Mucosa of rectum (tissue), 2 donors: ENCODE results near the gene ZNF530.

ENCODE experiments used
- H3K27ac ChIP-seq, 2 donors: one replicate each; pipeline ENCODE4 v1.7.0; 2013; ENCODE audit warnings: inconsistent platforms in 2 of 2, low read depth in 2 of 2, low read length in 2 of 2
- H3K27me3 ChIP-seq, 2 donors: one replicate each; pipeline ENCODE4 v1.7.0; 2013; ENCODE audit warnings: low read length in 2 of 2; ENCODE audit not compliant: control insufficient read depth in 2 of 2, insufficient read depth in 2 of 2
- H3K36me3 ChIP-seq, 2 donors: one replicate each; pipeline ENCODE4 v1.7.0; 2013; ENCODE audit warnings: low read length in 2 of 2; ENCODE audit not compliant: control insufficient read depth in 2 of 2, insufficient read depth in 2 of 2
- H3K4me1 ChIP-seq, 2 donors: one replicate each; pipeline ENCODE4 v1.7.0; 2013; ENCODE audit warnings: low read length in 2 of 2, mild to moderate bottlenecking in 1 of 2; ENCODE audit not compliant: control insufficient read depth in 2 of 2, insufficient read depth in 2 of 2
- H3K4me3 ChIP-seq, 2 donors: one replicate each; pipeline ENCODE4 v1.7.0; 2013; ENCODE audit warnings: low read length in 2 of 2
- H3K9ac ChIP-seq, 2 donors: one replicate each; pipeline ENCODE4 v1.7.0; 2013; ENCODE audit warnings: low read length in 2 of 2, low read depth in 1 of 2, mild to moderate bottlenecking in 1 of 2
- H3K9me3 ChIP-seq, 2 donors: one replicate each; pipeline ENCODE4 v1.7.0; 2013; ENCODE audit warnings: low read length in 2 of 2; ENCODE audit not compliant: control insufficient read depth in 2 of 2
- donor health status: healthy.
- donor health status: Normal muscosa, but diverticular disease.

The ZNF530 gene

DNA sequence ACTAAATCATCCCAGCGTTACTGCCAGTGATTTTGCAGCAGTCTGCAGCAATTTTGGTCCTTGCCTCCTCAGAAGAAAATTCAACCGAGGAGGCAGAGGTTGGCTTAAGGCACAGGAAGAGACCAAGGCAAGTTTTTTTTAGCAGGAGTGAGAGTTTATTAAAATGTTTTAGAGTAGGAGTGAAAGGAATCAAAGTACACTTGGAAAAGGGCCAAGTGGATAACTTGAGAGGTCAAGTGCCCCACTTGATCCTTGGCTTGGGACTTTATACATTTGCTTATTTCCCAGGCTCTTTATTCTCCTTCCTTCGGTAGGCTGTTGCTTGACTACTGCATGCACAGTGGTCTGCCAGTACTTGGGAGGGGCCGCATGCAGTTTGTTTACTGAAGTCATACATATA, 11.4 kb downstream of the ZNF530 start:
- Histone ChIP-seq H3K27me3 (no peaks in the 10 kb centered on the region), H3K4me3 (no peak overlapping the region), H3K36me3 (peaks cover 12 to 23% of the 10 kb centered on the region in 2 donors), H3K4me1 (peaks cover 4 to 7% of the 10 kb centered on the region in 2 donors), H3K9ac (no peak overlapping the region), H3K9me3 (peaks cover 27 to 30% of the 10 kb centered on the region in 2 donors), H3K27ac (no peak overlapping the region)

DNA sequence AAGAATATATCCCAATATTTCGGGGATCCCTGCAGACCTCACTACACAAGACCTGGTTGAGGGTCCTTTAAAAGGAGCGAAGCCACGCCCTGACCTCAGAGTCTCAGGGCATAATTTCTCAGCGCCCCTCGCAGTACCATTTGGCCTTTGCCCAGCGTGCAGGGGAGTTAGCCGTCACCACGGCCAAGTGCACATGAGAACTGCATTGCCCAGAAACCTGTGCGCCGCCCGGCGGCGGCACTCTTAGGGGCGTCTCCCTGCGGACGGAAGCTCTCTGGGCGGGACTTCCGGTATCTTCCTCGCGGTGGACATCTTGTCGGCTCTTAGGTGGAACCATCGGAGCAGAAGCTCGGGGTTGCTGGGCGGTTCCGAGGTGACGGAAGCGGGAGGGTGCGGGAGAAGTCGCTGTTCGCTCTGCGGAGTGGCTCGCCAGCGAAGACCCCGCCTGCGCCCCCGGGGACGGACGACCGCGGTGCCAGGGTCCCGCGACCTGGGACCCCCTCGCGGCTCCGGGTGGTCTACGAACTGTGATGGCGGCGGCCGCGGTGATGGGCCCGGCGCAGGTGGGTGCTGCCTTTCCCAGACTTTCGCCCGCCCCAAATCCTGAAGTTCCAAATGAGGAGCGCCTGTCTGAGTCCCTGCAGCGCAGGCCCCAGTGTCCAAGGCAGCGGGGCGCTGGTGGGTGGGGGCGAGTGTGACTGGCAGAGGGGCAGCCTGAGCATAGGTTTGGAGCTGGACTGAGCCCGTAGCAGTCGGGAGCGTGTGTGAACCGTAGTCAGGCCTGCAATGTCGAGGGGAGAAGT, 14.5 kb downstream of the ZNF530 start, which contains the start of gene ZNF134:
Gene ZNF134 (plus strand): TSS at position 302 of the 803 bp plus-strand sequence. CDS start 5,227 bp downstream, outside the sequence.
- Histone ChIP-seq H3K27me3 (no peaks in the 10 kb centered on the region), H3K4me3 (peak within 1 kb of the TSS; percentile 83 to 89), H3K9me3 (peaks cover 42 to 47% of the 10 kb centered on the region in 2 donors), H3K36me3 (peaks cover 34 to 38% of the 10 kb centered on the region in 2 donors), H3K4me1 (peaks cover 4 to 7% of the 10 kb centered on the region in 2 donors), H3K9ac (peak within 1 kb of the TSS; percentile 64 to 76), H3K27ac (peak within 1 kb of the TSS in 1 of 2 donors; percentile 40)

DNA sequence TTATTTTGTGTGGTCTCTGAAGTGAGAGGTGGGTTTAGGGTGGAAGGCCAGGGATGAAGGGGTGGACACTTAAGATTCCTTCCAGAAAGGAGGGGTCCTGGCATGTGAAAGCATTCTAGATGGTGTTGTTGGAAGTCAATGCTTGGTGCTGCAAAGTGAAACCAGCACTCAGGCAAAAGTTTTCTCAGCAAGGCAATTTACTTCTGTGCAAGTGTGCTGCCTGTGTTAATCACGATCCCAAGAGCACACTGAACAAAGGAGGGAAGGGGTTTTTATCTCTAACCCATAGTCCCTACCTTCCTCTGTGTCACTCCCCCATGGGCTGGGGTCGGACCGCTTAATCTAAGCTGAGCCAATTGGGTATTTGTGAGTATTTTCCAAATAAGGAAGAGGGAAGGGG, 15.7 kb downstream of the ZNF530 start:
- Histone ChIP-seq H3K27me3 (no peaks in the 10 kb centered on the region), H3K27ac (no peak overlapping the region), H3K36me3 (peaks cover 46 to 50% of the 10 kb centered on the region in 2 donors), H3K4me1 (peaks cover 4 to 7% of the 10 kb centered on the region in 2 donors), H3K4me3 (peak overlapping the region; percentile 83 to 89), H3K9ac (no peak overlapping the region), H3K9me3 (peaks cover 54 to 59% of the 10 kb centered on the region in 2 donors)

DNA sequence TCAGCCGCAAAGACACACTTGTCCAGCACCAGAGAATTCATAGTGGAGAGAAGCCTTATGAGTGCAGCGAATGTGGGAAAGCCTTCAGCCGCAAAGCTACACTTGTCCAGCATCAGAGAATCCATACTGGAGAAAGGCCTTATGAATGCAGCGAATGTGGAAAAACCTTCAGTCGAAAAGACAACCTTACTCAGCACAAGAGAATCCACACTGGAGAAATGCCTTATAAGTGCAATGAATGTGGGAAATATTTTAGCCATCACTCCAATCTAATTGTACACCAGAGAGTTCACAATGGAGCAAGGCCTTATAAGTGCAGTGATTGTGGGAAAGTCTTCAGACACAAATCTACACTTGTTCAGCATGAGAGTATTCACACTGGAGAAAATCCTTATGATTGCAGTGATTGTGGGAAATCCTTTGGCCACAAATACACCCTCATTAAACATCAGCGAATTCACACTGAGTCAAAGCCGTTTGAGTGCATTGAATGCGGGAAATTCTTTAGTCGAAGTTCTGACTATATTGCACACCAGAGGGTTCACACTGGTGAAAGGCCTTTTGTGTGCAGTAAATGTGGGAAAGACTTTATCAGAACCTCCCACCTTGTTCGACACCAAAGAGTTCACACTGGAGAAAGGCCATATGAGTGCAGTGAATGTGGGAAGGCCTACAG, 21.1 kb downstream of the ZNF530 start:
- Histone ChIP-seq H3K9me3 (peaks cover 82 to 88% of the 10 kb centered on the region in 2 donors), H3K4me3 (peak overlapping the region in 1 of 2 donors; percentile 14), H3K4me1 (no peaks in the 10 kb centered on the region), H3K36me3 (peaks cover 59 to 77% of the 10 kb centered on the region in 2 donors), H3K9ac (no peak overlapping the region), H3K27ac (no peak overlapping the region), H3K27me3 (no peaks in the 10 kb centered on the region)

DNA sequence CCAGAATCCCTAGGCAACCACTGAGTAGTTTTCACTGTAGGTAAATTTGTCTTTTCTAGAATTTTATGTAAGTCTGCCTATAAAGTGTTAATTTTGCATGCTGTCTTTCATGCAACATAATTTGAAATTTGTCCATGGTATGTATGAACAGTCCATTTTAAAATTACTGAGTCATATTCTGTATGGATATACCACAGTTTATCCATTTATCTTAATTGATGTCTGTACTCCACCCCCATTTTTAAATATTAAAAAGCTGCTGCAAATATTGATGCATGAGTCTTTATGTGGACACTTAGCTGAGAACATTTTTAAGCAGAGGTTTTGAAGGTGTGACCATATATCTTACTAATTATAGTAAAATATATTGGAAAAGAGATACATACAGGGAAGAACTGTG, 23.4 kb downstream of the ZNF530 start:
- Histone ChIP-seq H3K9ac (no peak overlapping the region), H3K36me3 (peaks cover 41 to 55% of the 10 kb centered on the region in 2 donors), H3K9me3 (peaks cover 59 to 67% of the 10 kb centered on the region in 2 donors), H3K4me3 (no peak overlapping the region), H3K27ac (no peak overlapping the region), H3K4me1 (no peaks in the 10 kb centered on the region), H3K27me3 (no peaks in the 10 kb centered on the region)

DNA sequence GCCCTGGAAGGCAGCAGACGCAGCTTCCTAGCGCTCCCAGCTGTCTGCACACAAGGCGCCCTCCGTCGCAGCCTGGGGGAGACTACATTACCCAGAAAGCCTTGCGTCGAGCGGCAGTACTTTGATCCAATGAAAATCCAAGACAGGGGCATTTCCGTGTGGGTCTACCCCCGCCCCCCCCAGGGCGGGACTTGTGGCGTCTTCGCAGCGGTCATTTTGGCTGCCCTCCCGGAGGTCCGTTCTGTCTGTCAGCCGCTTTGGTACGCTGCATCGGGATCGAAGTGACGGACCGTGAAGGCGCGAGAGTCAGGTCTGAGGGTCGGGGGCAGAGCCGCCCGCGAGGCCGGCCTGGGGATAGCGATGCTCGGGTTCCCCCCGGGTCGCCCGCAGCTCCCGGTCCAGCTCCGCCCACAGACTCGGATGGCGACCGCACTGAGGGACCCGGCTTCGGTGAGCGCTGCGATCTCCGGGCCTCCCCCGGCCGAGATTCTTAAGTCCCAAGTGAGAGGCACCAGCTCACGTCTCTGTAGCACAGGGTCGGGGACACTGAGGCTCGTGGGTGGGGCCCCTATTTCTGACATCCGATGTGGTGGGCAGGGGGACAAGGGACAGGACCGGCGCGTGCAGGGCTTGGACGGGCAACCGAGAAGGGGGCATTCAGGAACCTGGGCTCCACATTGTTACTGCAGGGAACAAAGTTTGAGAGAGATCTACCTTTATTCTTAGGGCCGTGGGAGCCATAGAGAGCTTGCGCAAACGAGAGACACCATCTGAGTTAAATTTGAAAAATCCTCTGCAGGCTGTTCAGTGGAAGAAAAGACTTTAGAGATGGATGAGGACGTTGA, 33.5 kb downstream of the ZNF530 start, which contains the start of gene ZNF211:
Gene ZNF211 (plus strand): TSS at position 182 of the 845 bp plus-strand sequence. CDS start 179 bp downstream, at position 361.
- Histone ChIP-seq H3K27ac (peak within 1 kb of the TSS; percentile 72 to 73), H3K9me3 (peaks cover 8 to 18% of the 10 kb centered on the region in 2 donors), H3K4me3 (peak within 1 kb of the TSS; percentile 85 to 98), H3K36me3 (peaks cover 10 to 26% of the 10 kb centered on the region in 2 donors), H3K4me1 (peaks cover 5 to 7% of the 10 kb centered on the region in 2 donors), H3K9ac (peak within 1 kb of the TSS; percentile 82 to 88), H3K27me3 (no peaks in the 10 kb centered on the region)

DNA sequence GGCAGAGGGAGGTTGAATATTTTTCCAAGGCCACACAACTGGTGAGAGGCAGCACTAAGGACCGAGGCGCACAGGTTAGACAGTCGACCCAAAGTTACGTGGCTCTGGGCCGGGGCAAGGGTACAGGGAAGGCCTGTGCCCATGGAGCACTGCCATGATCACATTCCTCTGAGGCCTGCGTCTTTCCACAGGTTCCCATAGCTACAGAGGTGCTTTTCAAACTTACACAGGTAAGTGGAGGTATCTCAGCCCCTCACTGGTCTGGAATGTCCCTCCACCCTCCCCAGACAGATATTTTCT, 34.1 kb downstream of the ZNF530 start:
- Histone ChIP-seq H3K9ac (peak overlapping the region; percentile 82 to 88), H3K27ac (no peak overlapping the region)

DNA sequence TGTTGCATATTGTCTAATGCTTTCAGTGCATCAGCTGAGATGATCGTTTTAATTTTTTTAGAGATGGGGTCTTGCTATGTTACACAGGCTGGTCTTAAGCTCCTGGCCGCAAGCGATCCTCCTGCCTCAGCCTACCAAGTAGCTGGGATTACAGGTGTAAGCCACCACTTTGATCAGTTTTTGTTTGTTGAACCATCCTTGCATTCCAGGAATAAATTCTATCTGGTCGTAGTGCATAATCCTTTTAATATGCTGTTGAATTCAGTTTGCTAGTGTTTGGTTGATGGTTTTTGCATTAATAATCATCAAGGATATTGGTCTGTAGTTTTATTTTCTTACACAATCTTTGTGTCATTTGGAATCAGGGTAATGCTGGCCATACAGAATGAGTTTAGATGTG, 37.7 kb downstream of the ZNF530 start:
- H3K9me3 ChIP-seq = peaks cover 43 to 44% of the 10 kb centered on the region in 2 donors
- peaks cover 5 to 7% of the 10 kb centered on the region in 2 donors for H3K4me1 ChIP-seq
- H3K27ac ChIP-seq = no peak overlapping the region
- no peaks in the 10 kb centered on the region for H3K27me3 ChIP-seq
- peaks cover 43 to 63% of the 10 kb centered on the region in 2 donors for H3K36me3 ChIP-seq
- H3K4me3 ChIP-seq = no peak overlapping the region
- H3K9ac ChIP-seq = no peak overlapping the region

More for the DNA sequence above, 34.1 kb downstream of the ZNF530 start:
- Histone ChIP-seq H3K4me3 (peak overlapping the region; percentile 85 to 98), H3K9me3 (peaks cover 14 to 20% of the 10 kb centered on the region in 2 donors), H3K27me3 (no peaks in the 10 kb centered on the region), H3K36me3 (peaks cover 14 to 30% of the 10 kb centered on the region in 2 donors), H3K4me1 (peaks cover 5 to 7% of the 10 kb centered on the region in 2 donors)

DNA sequence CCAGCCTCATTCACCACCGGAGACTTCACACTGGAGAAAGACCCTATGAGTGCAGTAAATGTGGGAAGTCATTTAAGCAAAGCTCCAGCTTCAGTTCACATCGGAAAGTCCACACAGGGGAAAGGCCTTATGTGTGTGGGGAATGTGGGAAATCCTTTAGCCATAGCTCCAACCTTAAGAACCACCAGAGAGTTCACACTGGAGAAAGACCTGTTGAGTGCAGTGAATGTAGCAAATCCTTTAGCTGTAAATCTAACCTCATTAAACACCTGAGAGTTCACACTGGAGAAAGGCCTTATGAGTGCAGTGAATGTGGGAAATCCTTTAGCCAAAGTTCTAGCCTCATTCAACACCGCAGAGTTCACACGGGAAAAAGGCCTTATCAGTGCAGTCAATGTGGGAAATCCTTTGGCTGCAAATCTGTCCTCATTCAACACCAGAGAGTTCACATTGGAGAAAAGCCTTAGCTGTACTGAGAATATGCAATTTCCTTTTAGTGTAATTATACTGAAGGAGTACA, 42.1 kb downstream of the ZNF530 start:
- Histone ChIP-seq H3K4me1 (no peaks in the 10 kb centered on the region), H3K27me3 (no peaks in the 10 kb centered on the region), H3K4me3 (peak overlapping the region; percentile 5 to 31), H3K36me3 (peaks cover 44 to 56% of the 10 kb centered on the region in 2 donors), H3K27ac (no peak overlapping the region), H3K9me3 (peaks cover 42 to 47% of the 10 kb centered on the region in 2 donors), H3K9ac (no peak overlapping the region)
